Endothelial cell of umbilical vein (primary cell): ENCODE data around the gene RXFP4. TPM values are rescaled to one million over a fixed set of nuclear protein-coding genes. Genes with fewer than 3 reads are reported as not detected.

ENCODE experiments used
- BruUV-seq: library from RNA; stranded (reverse); fragments of 400-500 nt; replicated peaks from 2 replicates; lab custom pipeline; 2021; lab: Mats Ljungman, UMichigan
- CTCF ChIA-PET: fragments of 300-600, 350-600 bp; sonication (Branson Sonifier 250); formaldehyde crosslinking; loops from one replicate; lab custom pipeline; 2021; ENCODE audit warnings: antibody characterized with exemption, inconsistent platforms; lab: Charles Lee
- POLR2A ChIA-PET: fragments of 300-600, 350-600 bp; sonication (Branson Sonifier 250); formaldehyde crosslinking; loops from one replicate; lab custom pipeline; 2021; ENCODE audit warnings: antibody characterized with exemption, inconsistent platforms; lab: Charles Lee
- DNase-seq: peaks from one replicate; pipeline ENCODE4 v3.0.0-alpha.2; 2011; ENCODE audit warnings: low read depth, low spot score
- FAIRE-seq: peaks from 2 replicates; lab custom pipeline; 2011; peaks lifted over from hg19 to GRCh38; lab: Jason Lieb, UNC
- H2AFZ ChIP-seq: 2 replicates; pipeline ENCODE4 v1.6.0; 2012; ENCODE audit warnings: low read depth, low read length, control low read depth, inconsistent platforms
- H3K27ac ChIP-seq: 2 replicates; pipeline ENCODE4 v1.5.1; 2011; ENCODE audit warnings: low read depth, mild to moderate bottlenecking, control low read depth, low read length, moderate library complexity; ENCODE audit not compliant: insufficient read depth
- H3K27me3 ChIP-seq, 2 experiments: 2 replicates each; pipeline versions ENCODE4 v1.6.0 to v1.6.1; 2011; ENCODE audit warnings: low read length in 2 of 2, mixed read lengths in 1 of 2; ENCODE audit not compliant: control insufficient read depth in 2 of 2, insufficient read depth in 2 of 2
- H3K36me3 ChIP-seq, 2 experiments: 2 replicates in 1 of 2; 3 replicates in 1 of 2; pipeline ENCODE4 v1.5.1; 2011; ENCODE audit warnings: low read length in 2 of 2, mild to moderate bottlenecking in 1 of 2, moderate library complexity in 1 of 2; ENCODE audit not compliant: control insufficient read depth in 2 of 2, insufficient read depth in 2 of 2; ENCODE audit errors: extremely low read depth in 1 of 2
- H3K4me1 ChIP-seq: 3 replicates; pipeline ENCODE4 v1.5.1; 2011; ENCODE audit warnings: mild to moderate bottlenecking, low read length; ENCODE audit not compliant: control insufficient read depth, insufficient read depth; ENCODE audit errors: extremely low read depth
- H3K4me2 ChIP-seq: 2 replicates; pipeline ENCODE4 v1.6.1; 2011; ENCODE audit warnings: low read length, control low read depth, mixed read lengths; ENCODE audit not compliant: insufficient read depth
- H3K4me3 ChIP-seq, 3 experiments: fragments of 200-600 bp in 1 of 3; sonication (generic), shearing (Covaris generic) in 1 of 3; replicated peaks in 1 of 3; 2 replicates each; pipeline ENCODE4 v1.5.1; 2011 to 2016; ENCODE audit warnings: control low read depth in 3 of 3, low read length in 3 of 3, mild to moderate bottlenecking in 2 of 3, inconsistent platforms in 1 of 3, low read depth in 1 of 3, moderate library complexity in 1 of 3; ENCODE audit not compliant: insufficient read depth in 1 of 3
- H3K79me2 ChIP-seq: 2 replicates; pipeline ENCODE4 v1.6.0; 2012; ENCODE audit warnings: low read length, inconsistent platforms; ENCODE audit not compliant: control insufficient read depth, insufficient read depth
- H3K9ac ChIP-seq: replicated peaks from 2 replicates; pipeline ENCODE3; 2011; ENCODE audit warnings: low read length, control low read depth; ENCODE audit not compliant: insufficient read depth; ENCODE audit errors: extremely low read depth
- H3K9me1 ChIP-seq: replicated peaks from 3 replicates; pipeline ENCODE4 v1.6.0; 2011; ENCODE audit warnings: mild to moderate bottlenecking, low read length; ENCODE audit not compliant: control insufficient read depth, insufficient read depth; ENCODE audit errors: extremely low read depth
- H3K9me3 ChIP-seq: replicated peaks from 2 replicates; pipeline ENCODE4 v1.5.1; 2012; ENCODE audit warnings: low read length, inconsistent platforms; ENCODE audit not compliant: control insufficient read depth, insufficient read depth
- H4K20me1 ChIP-seq: replicated peaks from 2 replicates; pipeline ENCODE3; 2011; ENCODE audit warnings: mild to moderate bottlenecking, low read length; ENCODE audit not compliant: control insufficient read depth, insufficient read depth; ENCODE audit errors: extremely low read depth
- EZH2 ChIP-seq: IDR thresholded peaks from 2 replicates; pipeline ENCODE4 v1.6.1; 2012; ENCODE audit warnings: borderline replicate concordance, low read depth, mild to moderate bottlenecking, moderate library complexity, low read length, inconsistent platforms; ENCODE audit not compliant: severe bottlenecking
- FOS ChIP-seq: IDR thresholded peaks from 2 replicates; pipeline ENCODE4 v1.6.1; 2011; ENCODE audit warnings: mild to moderate bottlenecking, low read length, moderate library complexity, borderline replicate concordance; ENCODE audit not compliant: insufficient read depth
- JUN ChIP-seq: IDR thresholded peaks from 2 replicates; pipeline ENCODE4 v1.6.1; 2011; ENCODE audit warnings: borderline replicate concordance, low read depth; ENCODE audit not compliant: insufficient read length, insufficient read depth
- MYC ChIP-seq: IDR thresholded peaks from one replicate; pipeline ENCODE4 v1.6.1; 2011; ENCODE audit warnings: mild to moderate bottlenecking, low read depth, low read length
- POLR2AphosphoS5 ChIP-seq: IDR thresholded peaks from 2 replicates; pipeline ENCODE4 v1.6.1; 2012; ENCODE audit warnings: low read depth, mild to moderate bottlenecking, control low read depth, low read length, moderate library complexity; ENCODE audit not compliant: insufficient read depth
- dilution Hi-C: fragments of 300-500 bp; cut with MboI; formaldehyde crosslinking; loops from one replicate; pipeline ENCODE4 v1.15.0; 2019; ENCODE audit warnings: low sequenced_read_pairs; ENCODE audit not compliant: extremely low pct_ligation_motif_present
- intact Hi-C: fragments of 100-400 bp; cut with micrococcal nuclease; formaldehyde crosslinking; loops from one replicate; pipeline ENCODE4 v1.10.0; 2022
- polyA plus RNA-seq, 4 experiments: library from polyadenylated mRNA; depleted of rRNA in 3 of 4; stranded (reverse) in 3 of 4; unstranded in 1 of 4; fragments of >200 nt; gene quantifications; 2 replicates each; pipeline versions ENCODE4 v1.2.1 to v1.2.3, GENCODE V29; 2011 to 2012; ENCODE audit warnings: missing spikeins in 1 of 4
- total RNA-seq: library from RNA; stranded (reverse); gene quantifications from 2 replicates; pipeline ENCODE4 v1.2.3, GENCODE V29; 2021
- TF ChIP-seq, protein P1 (sequence below), 2 donors: IDR thresholded peaks; 1 replicate in 1 of 2; 2 replicates in 1 of 2; pipeline ENCODE4 v1.5.1; 2011; ENCODE audit warnings: low read length in 2 of 2, mild to moderate bottlenecking in 2 of 2, moderate library complexity in 2 of 2, control low read depth in 1 of 2, inconsistent platforms in 1 of 2, low read depth in 1 of 2; ENCODE audit not compliant: insufficient read depth in 1 of 2; ENCODE audit errors: extremely low read depth in 1 of 2

The RXFP4 gene
- total and polyA plus RNA-seq, 2 donors (not counting 3 experiments of a cell fraction or from before 2014, with no cell fraction given) = not detected

- Histone ChIP-seq H3K4me3 (no peak overlapping the region), H3K79me2 (peaks cover 26% of the 10 kb centered on the region), H2AFZ (peak overlapping the region; percentile 42), H3K4me1 (peaks cover 46% of the 10 kb centered on the region), H3K4me2 (peak overlapping the region; percentile 26), H3K9ac (no peak overlapping the region), H3K9me1 (no peaks in the 10 kb centered on the region), H3K27me3 (no peaks in the 10 kb centered on the region), H3K36me3 (no peaks in the 10 kb centered on the region), H3K27ac (peak overlapping the region; percentile 25), H4K20me1 (no peaks in the 10 kb centered on the region), H3K9me3 (no peaks in the 10 kb centered on the region)
- dilution Hi-C loops (no loop called here), intact Hi-C loops (loop anchor here (1.0 kb wide), 1 partner anchor 19 kb away; no protein-coding TSS in a partner anchor)
- ChIA-PET CTCF (interaction anchor here (0.6 to 12.1 kb wide), 8 partner anchors 9 to 43 kb away, joined by 3 to 138 read pairs (median 6); no protein-coding TSS in a partner anchor), POLR2A (interaction anchor here (1.0 kb wide), 1 partner anchor 14 kb away, joined by 4 read pairs; no protein-coding TSS in a partner anchor)
- TF ChIP-seq MYC = no peak
- TF ChIP-seq, protein P1, sequence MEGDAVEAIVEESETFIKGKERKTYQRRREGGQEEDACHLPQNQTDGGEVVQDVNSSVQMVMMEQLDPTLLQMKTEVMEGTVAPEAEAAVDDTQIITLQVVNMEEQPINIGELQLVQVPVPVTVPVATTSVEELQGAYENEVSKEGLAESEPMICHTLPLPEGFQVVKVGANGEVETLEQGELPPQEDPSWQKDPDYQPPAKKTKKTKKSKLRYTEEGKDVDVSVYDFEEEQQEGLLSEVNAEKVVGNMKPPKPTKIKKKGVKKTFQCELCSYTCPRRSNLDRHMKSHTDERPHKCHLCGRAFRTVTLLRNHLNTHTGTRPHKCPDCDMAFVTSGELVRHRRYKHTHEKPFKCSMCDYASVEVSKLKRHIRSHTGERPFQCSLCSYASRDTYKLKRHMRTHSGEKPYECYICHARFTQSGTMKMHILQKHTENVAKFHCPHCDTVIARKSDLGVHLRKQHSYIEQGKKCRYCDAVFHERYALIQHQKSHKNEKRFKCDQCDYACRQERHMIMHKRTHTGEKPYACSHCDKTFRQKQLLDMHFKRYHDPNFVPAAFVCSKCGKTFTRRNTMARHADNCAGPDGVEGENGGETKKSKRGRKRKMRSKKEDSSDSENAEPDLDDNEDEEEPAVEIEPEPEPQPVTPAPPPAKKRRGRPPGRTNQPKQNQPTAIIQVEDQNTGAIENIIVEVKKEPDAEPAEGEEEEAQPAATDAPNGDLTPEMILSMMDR (IDR thresholded peaks at IDR 0.05; ENCODE audit: extremely low read depth in 1 of 2, insufficient read depth in 1 of 2, low read depth in 1 of 2, low read length in 2 of 2) = no peak
- TF ChIP-seq JUN = peak; percentile 15
- peak; percentile 45 for TF ChIP-seq FOS
- TF ChIP-seq EZH2 = no peak
- TF ChIP-seq POLR2AphosphoS5 = peak; percentile 18
- BruUV-seq = no TSS peak
- DNase-seq (peak; percentile 55), FAIRE-seq (peak; percentile 88)
Measured at GRCh38 chr1:155981266-155982088, 40.0 kb downstream of the RXFP4 start.
